NCI-H2081 (cell line): ENCODE measurements around the gene MAP3K12.
"Not testable (repeated sequence)": the region's sequence is repeated elsewhere in the genome, so short reads cannot be mapped to it uniquely, and the experiment has no call there.

Experiments
- DNase-seq, 2 experiments: peaks; one replicate each; lab custom pipeline; 2025; lab: John Stamatoyannopoulos, UW

Gene MAP3K12

GRCh38 chr12:53489242-53489864 lies 9.9 kb downstream of the MAP3K12 start:
- DNase-seq, result no peak

GRCh38 chr12:53486736-53487487 lies 12.3 kb downstream of the MAP3K12 start:
- DNase-seq, result no peak

GRCh38 chr12:53485955-53486735 lies 13.1 kb downstream of the MAP3K12 start:
- no peak for DNase-seq

- DNase-seq, result no peak
Measured at GRCh38 chr12:53484686-53485575, 14.3 kb downstream of the MAP3K12 start.

GRCh38 chr12:53483979-53484377 lies 15.3 kb downstream of the MAP3K12 start:
- DNase-seq, result no peak

GRCh38 chr12:53483225-53483978 lies 15.9 kb downstream of the MAP3K12 start:
- DNase-seq, result no peak

- DNase-seq, result no peak
Measured at GRCh38 chr12:53482626-53483168, 16.6 kb downstream of the MAP3K12 start.

- no peak for DNase-seq
Measured at GRCh38 chr12:53481939-53482586, 17.2 kb downstream of the MAP3K12 start.

- not testable (repeated sequence) for DNase-seq
Measured at GRCh38 chr12:53481458-53481857, 17.8 kb downstream of the MAP3K12 start.

GRCh38 chr12:53480491-53481442 lies 18.5 kb downstream of the MAP3K12 start:
- no peak for DNase-seq

- DNase-seq, result no peak
Measured at GRCh38 chr12:53479331-53479730, 19.9 kb downstream of the MAP3K12 start.

GRCh38 chr12:53478865-53479264 lies 20.4 kb downstream of the MAP3K12 start:
- DNase-seq, result no peak

- no peak for DNase-seq
Measured at GRCh38 chr12:53476769-53477209, 22.5 kb downstream of the MAP3K12 start.

GRCh38 chr12:53474819-53475218 lies 24.4 kb downstream of the MAP3K12 start:
- DNase-seq, result no peak

- no peak for DNase-seq
Measured at GRCh38 chr12:53474077-53474476, 25.2 kb downstream of the MAP3K12 start.

GRCh38 chr12:53472056-53472582 lies 27.1 kb downstream of the MAP3K12 start:
- no peak for DNase-seq

- no peak for DNase-seq
Measured at GRCh38 chr12:53468282-53468681, 31.0 kb downstream of the MAP3K12 start.

GRCh38 chr12:53467880-53468279 lies 31.4 kb downstream of the MAP3K12 start:
- no peak for DNase-seq

- no peak for DNase-seq
Measured at GRCh38 chr12:53467082-53467481, 32.2 kb downstream of the MAP3K12 start.
